Common myeloid progenitor, CD34-positive (primary cell): Measurements from ENCODE around the gene NPL. TPM values are rescaled to one million over a fixed set of nuclear protein-coding genes. Genes with fewer than 3 reads are reported as not detected.

Experiments
- CTCF ChIA-PET: fragments of 350-600 bp; sonication (Branson Sonifier 250); formaldehyde crosslinking; loops from one replicate; lab custom pipeline; 2021; ENCODE audit warnings: antibody characterized with exemption; lab: Charles Lee
- POLR2A ChIA-PET: fragments of 350-600 bp; sonication (Branson Sonifier 250); formaldehyde crosslinking; loops from one replicate; lab custom pipeline; 2021; ENCODE audit warnings: antibody characterized with exemption; lab: Charles Lee
- DNase-seq, 3 donors: peaks; one replicate each; pipeline versions ENCODE4 v3.0.0 to v3.0.0-alpha.2; 2013
- H3K27ac ChIP-seq, 2 experiments: 1 replicate in 1 of 2; 2 replicates in 1 of 2; pipeline ENCODE4 v1.7.0; 2013; ENCODE audit warnings: inconsistent platforms in 2 of 2, low read length in 2 of 2, mild to moderate bottlenecking in 2 of 2, low read depth in 1 of 2, moderate library complexity in 1 of 2; ENCODE audit not compliant: severe bottlenecking in 2 of 2, insufficient read depth in 1 of 2, poor library complexity in 1 of 2
- H3K27me3 ChIP-seq, 5 experiments: replicated peaks in 2 of 5; 1 replicate in 3 of 5; 2 replicates in 2 of 5; pipeline versions ENCODE4 v1.6.1 to v1.7.0; 2013; ENCODE audit warnings: low read length in 4 of 5, mild to moderate bottlenecking in 2 of 5, moderate library complexity in 2 of 5, inconsistent platforms in 1 of 5; ENCODE audit not compliant: insufficient read depth in 5 of 5, control insufficient read depth in 4 of 5
- H3K36me3 ChIP-seq, 4 experiments: 1 replicate in 2 of 4; 2 replicates in 2 of 4; pipeline versions ENCODE4 v1.6.1 to v1.7.0; 2013; ENCODE audit warnings: low read length in 3 of 4, control low read depth in 1 of 4, mild to moderate bottlenecking in 1 of 4; ENCODE audit not compliant: control insufficient read depth in 4 of 4, insufficient read depth in 4 of 4
- H3K4me1 ChIP-seq, 4 experiments: 1 replicate in 3 of 4; 2 replicates in 1 of 4; pipeline versions ENCODE4 v1.6.1 to v1.7.1; 2013; ENCODE audit warnings: low read length in 3 of 4, mild to moderate bottlenecking in 3 of 4, control low read depth in 1 of 4, inconsistent platforms in 1 of 4, moderate library complexity in 1 of 4; ENCODE audit not compliant: control insufficient read depth in 4 of 4, insufficient read depth in 4 of 4; ENCODE audit errors: control extremely low read depth in 1 of 4
- H3K4me3 ChIP-seq, 7 experiments: 1 replicate in 4 of 7; 2 replicates in 3 of 7; pipeline versions ENCODE4 v1.5.1 to v1.7.0; 2013; ENCODE audit warnings: mild to moderate bottlenecking in 7 of 7, low read length in 6 of 7, moderate library complexity in 6 of 7, inconsistent platforms in 2 of 7, low read depth in 2 of 7, control low read depth in 1 of 7; ENCODE audit not compliant: insufficient read depth in 4 of 7, control insufficient read depth in 1 of 7; ENCODE audit errors: extremely low read depth in 1 of 7
- H3K9me3 ChIP-seq, 5 experiments: 1 replicate in 4 of 5; 2 replicates in 1 of 5; pipeline versions ENCODE4 v1.6.1 to v1.7.1; 2013; ENCODE audit warnings: low read length in 4 of 5, mild to moderate bottlenecking in 2 of 5, inconsistent platforms in 1 of 5, low read depth in 1 of 5, moderate library complexity in 1 of 5; ENCODE audit not compliant: control insufficient read depth in 4 of 5, insufficient read depth in 2 of 5; ENCODE audit errors: control extremely low read depth in 1 of 5
- WGBS: methylation state at CpG from one replicate; pipeline ENCODE4 v1.1.5; 2013; ENCODE audit not compliant: insufficient coverage; 5-methylcytosine and 5-hydroxymethylcytosine counted together
- polyA plus RNA-seq: library from polyadenylated mRNA; unstranded; fragments of 120-200 nt; gene quantifications from one replicate; pipeline ENCODE4 v1.2.1, GENCODE V29; 2013

NPL gene, protein sequence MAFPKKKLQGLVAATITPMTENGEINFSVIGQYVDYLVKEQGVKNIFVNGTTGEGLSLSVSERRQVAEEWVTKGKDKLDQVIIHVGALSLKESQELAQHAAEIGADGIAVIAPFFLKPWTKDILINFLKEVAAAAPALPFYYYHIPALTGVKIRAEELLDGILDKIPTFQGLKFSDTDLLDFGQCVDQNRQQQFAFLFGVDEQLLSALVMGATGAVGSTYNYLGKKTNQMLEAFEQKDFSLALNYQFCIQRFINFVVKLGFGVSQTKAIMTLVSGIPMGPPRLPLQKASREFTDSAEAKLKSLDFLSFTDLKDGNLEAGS
- polyA plus RNA-seq: 3.0 TPM

DNA sequence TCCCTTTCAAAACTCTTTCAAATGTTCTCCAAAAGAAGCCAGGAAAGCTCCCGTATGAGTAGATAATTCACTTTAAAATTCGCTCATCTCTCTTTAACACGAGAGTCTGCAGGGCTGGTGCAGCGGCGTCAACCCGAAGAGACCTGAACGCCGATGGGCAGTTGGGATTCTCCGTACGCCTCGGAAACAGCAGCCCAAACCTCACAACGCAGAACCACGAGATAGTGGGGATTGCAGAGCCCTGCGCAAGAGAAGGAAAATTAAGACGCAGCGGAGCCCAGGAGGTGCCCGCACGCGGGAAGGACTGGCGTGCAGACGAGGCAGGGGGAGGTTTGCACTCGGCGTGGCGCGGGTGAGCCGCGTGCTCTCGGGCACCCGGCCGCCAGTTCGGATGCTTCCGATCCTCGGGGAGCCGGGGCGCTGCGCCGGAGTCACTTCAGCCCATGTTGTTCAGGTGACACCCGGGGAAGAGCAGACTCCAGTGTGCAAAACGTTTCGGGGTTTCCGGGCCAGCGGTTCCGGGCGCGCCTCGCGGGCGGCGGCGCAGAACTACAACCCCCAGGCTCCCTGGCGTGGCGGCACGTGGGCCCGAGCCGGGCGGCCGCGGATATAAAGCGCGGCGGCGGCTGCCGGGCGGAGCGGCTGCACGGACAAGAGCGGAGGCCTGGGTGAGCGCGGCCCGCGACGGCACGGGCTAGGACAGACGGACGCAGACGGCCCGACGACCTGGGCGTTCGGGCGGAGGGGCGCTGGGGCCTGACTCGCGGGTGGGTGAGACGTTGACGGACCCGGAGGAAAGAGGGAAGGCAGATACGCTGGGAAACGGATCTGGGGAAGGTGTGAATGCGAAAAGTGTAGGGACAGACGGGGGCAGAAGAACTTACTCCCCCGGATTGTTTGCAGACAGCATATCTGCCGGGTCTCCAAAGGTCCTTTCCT, at the start of gene NPL:
Gene NPL (plus strand): TSS at position 636 of the 939 bp plus-strand sequence. CDS start 4,599 bp downstream, outside the sequence.
- H3K27me3 ChIP-seq: peaks cover 0 to 9% (median 0%) of the 10 kb centered on the region in 5 experiments
- DNase-seq: peak; percentile 66 to 77 (median 70)
- no peak within 1 kb of the TSS for H3K27ac ChIP-seq
- H3K36me3 ChIP-seq: no peaks in the 10 kb centered on the region
- CTCF ChIA-PET: interaction anchor here (1.0 to 12.5 kb wide), 4 partner anchors 7 to 188 kb away, joined by 3 to 525 read pairs (median 12); partner anchors contain the start of gene RGS16
- peak within 1 kb of the TSS; percentile 51 to 74 (median 69) for H3K4me3 ChIP-seq
- WGBS: under 1% methylated on average over 65 of the region's 93 CpGs
- H3K9me3 ChIP-seq: no peaks in the 10 kb centered on the region
- POLR2A ChIA-PET: interaction anchor here (0.6 kb wide), 1 partner anchor 47 kb away, joined by 5 read pairs; no protein-coding TSS in a partner anchor
- H3K4me1 ChIP-seq: peaks cover 1 to 15% (median 13%) of the 10 kb centered on the region in 4 experiments

DNA sequence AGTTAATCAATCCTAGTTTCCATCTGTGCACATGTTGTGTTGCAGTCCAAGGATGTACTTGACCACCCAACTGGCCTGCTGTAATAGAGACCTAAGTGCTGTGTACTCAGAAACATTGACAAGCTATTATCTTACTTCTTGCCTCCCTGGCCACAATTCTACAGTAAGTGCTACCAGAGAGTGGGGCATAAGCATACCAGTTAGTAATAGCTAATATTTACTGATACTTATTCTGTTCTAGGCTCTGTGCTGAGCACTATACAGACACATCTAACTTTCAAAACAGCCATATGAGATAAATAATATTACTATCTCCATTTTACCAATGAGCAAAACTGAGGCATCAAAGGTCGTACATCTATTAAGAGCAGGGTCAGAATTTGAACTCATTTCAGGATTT, 49.5 kb upstream of the NPL start:
- H3K4me3 ChIP-seq: no peak overlapping the region
- no peak for DNase-seq
- H3K4me1 ChIP-seq: no peaks in the 10 kb centered on the region
- no peaks in the 10 kb centered on the region for H3K36me3 ChIP-seq
- no CpG with 5 or more reads among the region's 1 CpG for WGBS
- peaks cover 0 to 7% (median 0%) of the 10 kb centered on the region in 5 experiments for H3K27me3 ChIP-seq
- H3K9me3 ChIP-seq: peaks cover 0 to 3% (median 0%) of the 10 kb centered on the region in 5 experiments
- POLR2A ChIA-PET: interaction anchor here (0.6 kb wide), 1 partner anchor 898 kb away, joined by 6 read pairs; no protein-coding TSS in a partner anchor
- H3K27ac ChIP-seq: no peak overlapping the region
- CTCF ChIA-PET: no interaction called here

- no peak for DNase-seq
- Histone ChIP-seq H3K27me3 (peaks cover 0 to 3% (median 0%) of the 10 kb centered on the region in 5 experiments), H3K9me3 (peaks cover 0 to 2% (median 0%) of the 10 kb centered on the region in 5 experiments), H3K27ac (no peak overlapping the region), H3K4me1 (no peaks in the 10 kb centered on the region), H3K4me3 (no peak overlapping the region), H3K36me3 (no peaks in the 10 kb centered on the region)
- no CpG with 5 or more reads among the region's 1 CpG for WGBS
- POLR2A ChIA-PET: no interaction called here
- CTCF ChIA-PET: no interaction called here
These were observed 46.8 kb upstream of the NPL start for GRCh38 chr1:182742780-182743179.

- Histone ChIP-seq H3K9me3 (no peaks in the 10 kb centered on the region), H3K27me3 (peaks cover 0 to 10% (median 0%) of the 10 kb centered on the region in 5 experiments), H3K27ac (no peak overlapping the region), H3K36me3 (no peaks in the 10 kb centered on the region), H3K4me1 (no peaks in the 10 kb centered on the region), H3K4me3 (no peak overlapping the region)
- ChIA-PET POLR2A (no interaction called here), CTCF (interaction anchor here (1.2 to 1.8 kb wide), 2 partner anchors 10 to 135 kb away, joined by 3 to 4 read pairs; no protein-coding TSS in a partner anchor)
- DNase-seq: no peak
- WGBS: 72% methylated on average over 14 of the region's 14 CpGs
These were observed 37.2 kb upstream of the NPL start for GRCh38 chr1:182752077-182752988.

- ChIA-PET POLR2A (no interaction called here), CTCF (interaction anchor here (0.6 to 1.8 kb wide), 3 partner anchors 8 to 1433 kb away, joined by 3 to 4 read pairs (median 4); no protein-coding TSS in a partner anchor)
- Histone ChIP-seq H3K4me1 (no peaks in the 10 kb centered on the region), H3K4me3 (no peak overlapping the region), H3K27me3 (peaks cover 0 to 10% (median 0%) of the 10 kb centered on the region in 5 experiments), H3K36me3 (no peaks in the 10 kb centered on the region), H3K27ac (no peak overlapping the region), H3K9me3 (no peaks in the 10 kb centered on the region)
- WGBS: 80% methylated on average over 5 of the region's 7 CpGs
- no peak for DNase-seq
These were observed 35.5 kb upstream of the NPL start for GRCh38 chr1:182754087-182754486.
